IMR-90 (cell line): Measurements from ENCODE around the gene LACC1. TPM values are rescaled to one million over a fixed set of nuclear protein-coding genes. Genes with fewer than 3 reads are reported as not detected.

Source experiments
- ATAC-seq: fragments of 200-7000 bp; cut with Tn5 transposase; 2 replicates; pipeline ENCODE4 v1.9.1; 2020; ENCODE audit warnings: low read depth, mild to moderate bottlenecking, moderate library complexity
- BruUV-seq: library from RNA; stranded (reverse); fragments of 400-500 nt; replicated peaks from 2 replicates; lab custom pipeline; 2021; lab: Mats Ljungman, UMichigan
- CTCF ChIA-PET: fragments of 300-600 bp; formaldehyde crosslinking; extraction: SDS; loops from one replicate; lab custom pipeline; 2021; ENCODE audit warnings: antibody characterized with exemption; lab: Yijun Ruan, JAX
- POLR2A ChIA-PET: fragments of 300-600 bp; sonication (Branson Sonifier 250); formaldehyde crosslinking; loops from one replicate; lab custom pipeline; 2022; ENCODE audit warnings: antibody characterized with exemption; ENCODE audit not compliant: unreplicated experiment; lab: Charles Lee
- DNase-seq: peaks from one replicate; pipeline ENCODE4 v3.0.0; 2013
- H2AFZ ChIP-seq: replicated peaks from 2 replicates; pipeline ENCODE3; 2013; ENCODE audit warnings: low read length, mild to moderate bottlenecking; ENCODE audit not compliant: poor library complexity
- H2AK5ac ChIP-seq: 2 replicates; pipeline ENCODE4 v1.6.1; 2013; ENCODE audit warnings: low read depth, low read length, inconsistent platforms
- H2AK9ac ChIP-seq: replicated peaks from 2 replicates; pipeline ENCODE3; 2013; ENCODE audit warnings: mild to moderate bottlenecking, low read depth, low read length, moderate library complexity; ENCODE audit not compliant: poor library complexity
- H2BK120ac ChIP-seq: 2 replicates; pipeline ENCODE4 v1.6.1; 2013; ENCODE audit warnings: low read depth, low read length, inconsistent platforms
- H2BK15ac ChIP-seq: 3 replicates; pipeline ENCODE4 v1.6.1; 2013; ENCODE audit warnings: low read depth, low read length, inconsistent platforms
- H2BK20ac ChIP-seq: 2 replicates; pipeline ENCODE4 v1.6.1; 2013; ENCODE audit warnings: low read depth, mild to moderate bottlenecking, inconsistent platforms, low read length, moderate library complexity
- H2BK5ac ChIP-seq: 2 replicates; pipeline ENCODE4 v1.6.1; 2013; ENCODE audit warnings: mild to moderate bottlenecking, low read depth, low read length, inconsistent platforms; ENCODE audit not compliant: poor library complexity, severe bottlenecking
- H3K14ac ChIP-seq: replicated peaks from 2 replicates; pipeline ENCODE4 v1.6.1; 2013; ENCODE audit warnings: low read depth, low read length, inconsistent platforms
- H3K18ac ChIP-seq: 2 replicates; pipeline ENCODE4 v1.6.1; 2013; ENCODE audit warnings: low read depth, low read length, control low read depth
- H3K23ac ChIP-seq: 2 replicates; pipeline ENCODE4 v1.6.1; 2013; ENCODE audit warnings: low read depth, low read length, inconsistent platforms
- H3K27ac ChIP-seq: 2 replicates; pipeline ENCODE4 v1.5.1; 2013; ENCODE audit warnings: mild to moderate bottlenecking, control low read depth, low read length; ENCODE audit not compliant: insufficient read depth
- H3K27me3 ChIP-seq: 2 replicates; pipeline ENCODE4 v1.6.1; 2013; ENCODE audit warnings: low read length; ENCODE audit not compliant: control insufficient read depth, insufficient read depth
- H3K36me3 ChIP-seq: 2 replicates; pipeline ENCODE4 v1.6.1; 2013; ENCODE audit warnings: low read length, mixed read lengths; ENCODE audit not compliant: control insufficient read depth, insufficient read depth
- H3K4ac ChIP-seq: 2 replicates; pipeline ENCODE4 v1.6.1; 2013; ENCODE audit warnings: low read depth, low read length, inconsistent platforms
- H3K4me1 ChIP-seq: 2 replicates; pipeline ENCODE4 v1.6.1; 2013; ENCODE audit warnings: low read length, mixed read lengths; ENCODE audit not compliant: control insufficient read depth, insufficient read depth
- H3K4me2 ChIP-seq: 2 replicates; pipeline ENCODE4 v1.6.1; 2013; ENCODE audit warnings: low read depth, mild to moderate bottlenecking, control low read depth, low read length, moderate library complexity
- H3K4me3 ChIP-seq: 2 replicates; pipeline ENCODE4 v1.5.1; 2013; ENCODE audit warnings: low read depth, mild to moderate bottlenecking, control low read depth, low read length, moderate library complexity; ENCODE audit not compliant: insufficient read depth
- H3K56ac ChIP-seq: 2 replicates; pipeline ENCODE4 v1.6.1; 2013; ENCODE audit warnings: low read length, inconsistent platforms; ENCODE audit not compliant: insufficient read depth; ENCODE audit errors: extremely low read depth
- H3K79me1 ChIP-seq, 2 experiments: 2 replicates each; pipeline ENCODE4 v1.6.1; 2013; ENCODE audit warnings: low read length in 2 of 2, inconsistent platforms in 1 of 2, low read depth in 1 of 2
- H3K9ac ChIP-seq: 2 replicates; pipeline ENCODE4 v1.6.1; 2013; ENCODE audit warnings: low read depth, low read length, control low read depth
- H3K9me1 ChIP-seq: 2 replicates; pipeline ENCODE4 v1.6.1; 2013; ENCODE audit warnings: low read length, inconsistent platforms; ENCODE audit not compliant: insufficient read depth
- H3K9me3 ChIP-seq: 2 replicates; pipeline ENCODE4 v1.6.1; 2013; ENCODE audit warnings: low read length; ENCODE audit not compliant: control insufficient read depth, insufficient read depth
- H4K20me1 ChIP-seq: 2 replicates; pipeline ENCODE4 v1.6.1; 2013; ENCODE audit warnings: low read length, inconsistent platforms; ENCODE audit not compliant: insufficient read depth
- H4K5ac ChIP-seq: 2 replicates; pipeline ENCODE4 v1.6.1; 2013; ENCODE audit warnings: mild to moderate bottlenecking, low read depth, low read length, control low read depth
- H4K8ac ChIP-seq, 2 experiments: 2 replicates each; pipeline ENCODE4 v1.6.1; 2013; ENCODE audit warnings: low read depth in 2 of 2, low read length in 2 of 2, control low read depth in 1 of 2, inconsistent platforms in 1 of 2
- H4K91ac ChIP-seq: 2 replicates; pipeline ENCODE4 v1.6.1; 2013; ENCODE audit warnings: low read depth, low read length, inconsistent platforms; ENCODE audit not compliant: insufficient read depth
- BHLHE40 ChIP-seq: fragments of 150-350 bp; IDR thresholded peaks from 2 replicates; pipeline ENCODE4 v1.6.1; 2016; ENCODE audit warnings: mild to moderate bottlenecking, low read depth, low read length
- CEBPB ChIP-seq: IDR thresholded peaks from 2 replicates; pipeline ENCODE4 v1.6.1; 2012; ENCODE audit warnings: low read depth, low read length, improper control_type of control experiment
- MAZ ChIP-seq: IDR thresholded peaks from 2 replicates; pipeline ENCODE4 v1.6.1; 2012; ENCODE audit warnings: low read depth, mild to moderate bottlenecking, low read length, improper control_type of control experiment, moderate library complexity, borderline replicate concordance
- WGBS, 2 experiments: methylation state at CpG; one replicate each; pipeline versions ENCODE4 v1.1.5 to v1.1.7; 2013; ENCODE audit warnings: missing lambda C conversion rate in 2 of 2; ENCODE audit not compliant: insufficient read length in 1 of 2; ENCODE audit errors: extremely low coverage in 2 of 2; 5-methylcytosine and 5-hydroxymethylcytosine counted together
- dilution Hi-C: fragments of 300-500 bp; cut with HindIII; formaldehyde crosslinking; loops from one replicate; pipeline ENCODE4 v1.14.3; 2018; ENCODE audit warnings: low sequenced_read_pairs; ENCODE audit not compliant: unreplicated experiment
- in situ Hi-C: fragments of 300-500 bp; cut with MboI; formaldehyde crosslinking; loops from 3 replicates; pipeline ENCODE4 v1.14.3; 2019; ENCODE audit warnings: low sequenced_read_pairs, inconsistent platforms, mixed read lengths
- intact Hi-C: fragments of 100-400 bp; cut with micrococcal nuclease; formaldehyde crosslinking; loops from 2 replicates; pipeline ENCODE4 v1.10.0; 2022
- polyA plus RNA-seq, 3 experiments: library from polyadenylated mRNA; depleted of rRNA; stranded (reverse); fragments of >200 nt; gene quantifications; 2 replicates each; pipeline ENCODE4 v1.2.3, GENCODE V29; 2012; ENCODE audit warnings: low replicate concordance in 1 of 3
- total RNA-seq: library from RNA; depleted of rRNA; stranded (reverse); fragments of >200 nt; gene quantifications from 2 replicates; pipeline ENCODE4 v1.2.3, GENCODE V29; 2012

LACC1 gene
- total and polyA plus RNA-seq, 2 of the 4 experiments (the other 2 are of a cell fraction) = 3.2 to 4.7 TPM

- H2BK20ac ChIP-seq = no peak overlapping the region
- no peaks in the 10 kb centered on the region for H3K36me3 ChIP-seq
- H3K4me1 ChIP-seq = no peaks in the 10 kb centered on the region; the same call in 1 of the 2 replicates
- no peaks in the 10 kb centered on the region for H3K9me1 ChIP-seq
- intact Hi-C loops (no loop called here), dilution Hi-C loops (no loop called here), in situ Hi-C loops (no loop called here)
- no peak overlapping the region for H3K9ac ChIP-seq
- H3K27ac ChIP-seq = no peak overlapping the region
- no peak overlapping the region for H3K4me3 ChIP-seq
- H3K14ac ChIP-seq = no peak overlapping the region
- ATAC-seq (no peak; the same call in 1 of the 2 replicates), DNase-seq (peak; percentile 54)
- peak; percentile 34; the same call in 1 of the 2 replicates for TF ChIP-seq CEBPB
- peak; percentile 62 for TF ChIP-seq BHLHE40
- TF ChIP-seq MAZ = no peak
- H2AK9ac ChIP-seq = no peak overlapping the region
- no peak overlapping the region for H3K4me2 ChIP-seq
- ChIA-PET POLR2A (no interaction called here), CTCF (no interaction called here)
- H3K23ac ChIP-seq = no peak overlapping the region
- no peaks in the 10 kb centered on the region for H4K20me1 ChIP-seq
- H4K5ac ChIP-seq = no peak overlapping the region
- H2AFZ ChIP-seq = no peak overlapping the region
- no peak overlapping the region for H2BK15ac ChIP-seq
- H3K18ac ChIP-seq = no peak overlapping the region
- no peaks in the 10 kb centered on the region for H3K9me3 ChIP-seq
- H2AK5ac ChIP-seq = no peak overlapping the region
- H3K4ac ChIP-seq = no peak overlapping the region
- H4K8ac ChIP-seq = no peak overlapping the region
- H3K27me3 ChIP-seq = no peaks in the 10 kb centered on the region
- BruUV-seq = no TSS peak
- no peak overlapping the region for H2BK120ac ChIP-seq
- WGBS, 2 experiments = no CpG with 5 or more reads among the region's 4 CpGs
- H3K56ac ChIP-seq = no peak overlapping the region
- no peaks in the 10 kb centered on the region for H3K79me1 ChIP-seq
- no peak overlapping the region for H2BK5ac ChIP-seq
- H4K91ac ChIP-seq = no peak overlapping the region
These were observed 40.8 kb upstream of the LACC1 start for GRCh38 chr13:43838909-43839308.
